ENCODE data around the gene HES6. TPM values are rescaled to one million over a fixed set of nuclear protein-coding genes. Genes with fewer than 3 reads are reported as not detected.
A peak's percentile ranks its signal among the peaks of the same experiment; 100 is the strongest.

The HES6 gene, protein sequence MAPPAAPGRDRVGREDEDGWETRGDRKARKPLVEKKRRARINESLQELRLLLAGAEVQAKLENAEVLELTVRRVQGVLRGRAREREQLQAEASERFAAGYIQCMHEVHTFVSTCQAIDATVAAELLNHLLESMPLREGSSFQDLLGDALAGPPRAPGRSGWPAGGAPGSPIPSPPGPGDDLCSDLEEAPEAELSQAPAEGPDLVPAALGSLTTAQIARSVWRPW
- total RNA-seq (10 to 100 TPM in 2 of 4 donors, 1 to 10 TPM in 2; 4.1 to 13.1 (median 10.9) TPM), polyA plus RNA-seq (10 to 100 TPM; 35.7 to 54.5 (median 40.6) TPM)
- long read RNA-seq, donor 1, transcript HES6-201 (4 exons, 1,454 nt), result major isoform, 11 of 18 reads
- long read RNA-seq, donor 1, partial matches to known transcripts, result 1 of 18 reads
- long read RNA-seq, donor 1, other reads (novel, unspliced or antisense), result 2 of 18 reads
- long read RNA-seq, donor 2, transcript HES6-203 (3 exons, 1,600 nt), result minor isoform, 5 of 24 reads
- long read RNA-seq, donor 2, transcript HES6-201 (4 exons, 1,454 nt), result major isoform, 15 of 24 reads
- long read RNA-seq, donor 2, partial matches to known transcripts, result 0 of 24 reads
- long read RNA-seq, donor 2, other reads (novel, unspliced or antisense), result 2 of 24 reads

DNA sequence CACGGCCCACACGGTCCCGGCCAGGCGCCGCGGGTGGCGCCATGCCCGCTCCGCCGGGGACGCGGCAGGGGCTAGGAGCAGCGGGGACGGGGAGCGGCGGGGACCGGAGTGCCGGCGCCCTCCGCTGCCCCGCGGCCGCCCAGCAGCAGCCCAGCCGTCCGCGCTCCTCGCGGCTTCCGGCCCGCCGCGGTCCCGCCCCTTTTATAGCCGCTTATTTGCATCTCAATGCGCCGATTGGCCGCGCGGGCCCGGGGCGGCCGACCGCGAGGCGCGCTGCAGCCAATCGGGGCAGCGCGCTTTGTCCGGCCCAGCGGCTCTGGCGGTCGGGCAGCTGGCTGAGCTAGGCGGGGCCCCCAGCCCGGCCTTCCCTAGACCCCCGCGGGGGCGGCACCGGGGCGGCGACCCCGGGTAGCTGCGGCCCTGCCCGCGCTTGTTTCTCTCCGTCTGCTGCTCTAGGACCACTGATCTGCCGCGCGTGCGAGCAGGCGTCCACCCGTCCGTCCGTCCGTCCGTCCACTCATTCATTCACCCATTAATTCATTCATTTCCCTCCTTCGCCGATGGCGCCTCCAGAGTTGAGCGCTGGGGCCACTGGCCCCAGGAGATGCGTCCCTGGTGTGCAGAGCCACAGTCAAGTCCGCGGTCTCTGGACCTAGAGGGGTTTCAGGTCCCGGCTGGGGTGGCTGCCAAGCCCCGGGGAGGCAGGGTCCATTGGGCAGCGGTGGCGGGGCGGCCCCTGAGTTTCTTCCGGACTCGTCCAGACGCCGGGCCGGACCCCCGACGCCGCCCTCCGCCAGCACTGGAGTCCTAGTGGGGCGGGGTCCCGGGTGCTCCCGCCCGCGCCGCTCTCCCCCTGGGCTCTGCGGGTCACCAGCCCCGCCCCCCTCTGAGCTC lies at the start of gene HES6:
Gene HES6, minus strand, starts transcription at position 176 of the 894 bp plus-strand sequence. Its CDS starts 133 bp downstream, at position 43.
- Histone ChIP-seq H3K9me3 (no peaks in the 10 kb centered on the region), H3K27ac (peak within 1 kb of the TSS; percentile 82), H3K27me3 (ENCODE audit: insufficient read depth in 3 of 3, low read length in 2 of 3) (peaks cover 0 to 2% (median 0%) of the 10 kb centered on the region in 3 donors), H3K4me1 (peaks cover 32% of the 10 kb centered on the region), H3K36me3 (ENCODE audit: insufficient read depth in 1 of 2, low read depth in 1 of 2) (peaks cover 0 to 2% of the 10 kb centered on the region in 2 donors), H3K4me3 (peak within 1 kb of the TSS; percentile 69)
- WGBS, 3 donors, result 0 to 1% (median 0%) methylated on average over 65 to 105 of the region's 105 CpGs
- intact Hi-C loops (cut with DNase I), result no loop called here
- TF ChIP-seq, protein P1, sequence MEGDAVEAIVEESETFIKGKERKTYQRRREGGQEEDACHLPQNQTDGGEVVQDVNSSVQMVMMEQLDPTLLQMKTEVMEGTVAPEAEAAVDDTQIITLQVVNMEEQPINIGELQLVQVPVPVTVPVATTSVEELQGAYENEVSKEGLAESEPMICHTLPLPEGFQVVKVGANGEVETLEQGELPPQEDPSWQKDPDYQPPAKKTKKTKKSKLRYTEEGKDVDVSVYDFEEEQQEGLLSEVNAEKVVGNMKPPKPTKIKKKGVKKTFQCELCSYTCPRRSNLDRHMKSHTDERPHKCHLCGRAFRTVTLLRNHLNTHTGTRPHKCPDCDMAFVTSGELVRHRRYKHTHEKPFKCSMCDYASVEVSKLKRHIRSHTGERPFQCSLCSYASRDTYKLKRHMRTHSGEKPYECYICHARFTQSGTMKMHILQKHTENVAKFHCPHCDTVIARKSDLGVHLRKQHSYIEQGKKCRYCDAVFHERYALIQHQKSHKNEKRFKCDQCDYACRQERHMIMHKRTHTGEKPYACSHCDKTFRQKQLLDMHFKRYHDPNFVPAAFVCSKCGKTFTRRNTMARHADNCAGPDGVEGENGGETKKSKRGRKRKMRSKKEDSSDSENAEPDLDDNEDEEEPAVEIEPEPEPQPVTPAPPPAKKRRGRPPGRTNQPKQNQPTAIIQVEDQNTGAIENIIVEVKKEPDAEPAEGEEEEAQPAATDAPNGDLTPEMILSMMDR (IDR thresholded peaks at IDR 0.05), result no peak
- peak; percentile 92 to 94 for DNase-seq
- ATAC-seq, result peak; percentile 80 to 85 (median 81)

DNA sequence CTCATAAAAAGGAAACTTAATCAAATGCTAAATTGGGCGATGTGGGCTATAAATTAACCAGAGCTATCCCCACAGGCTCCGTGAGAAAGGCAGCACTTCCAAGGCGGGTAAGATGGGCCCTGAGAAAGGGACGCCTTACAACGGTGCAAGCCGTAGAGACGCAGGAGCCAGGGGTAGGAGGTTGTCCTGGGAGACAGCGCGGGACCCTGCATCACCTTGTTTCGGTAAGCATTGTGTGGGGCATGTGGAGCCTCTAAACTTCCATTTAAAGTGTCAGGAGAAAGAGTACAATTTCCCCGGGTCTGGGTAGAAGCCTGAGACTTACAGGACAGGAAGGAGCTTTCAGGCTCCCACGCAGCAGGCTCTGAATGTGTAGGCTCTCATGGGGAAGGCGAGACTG lies 49.7 kb upstream of the HES6 start:
- WGBS, 3 donors, result 45 to 51% (median 47%) methylated on average over 13 of the region's 13 CpGs
- H3K27ac ChIP-seq, result peak overlapping the region; percentile 96
- H3K9me3 ChIP-seq, result no peaks in the 10 kb centered on the region
- ATAC-seq, result no peak
- H3K27me3 ChIP-seq (ENCODE audit: insufficient read depth in 3 of 3, low read length in 2 of 3), result no peaks in the 10 kb centered on the region
- peaks cover 20% of the 10 kb centered on the region for H3K4me1 ChIP-seq
- intact Hi-C loops (cut with DNase I), result no loop called here
- peak in 1 of 2 donors; percentile 26 for DNase-seq
- H3K4me3 ChIP-seq, result peak overlapping the region; percentile 95
- no peaks in the 10 kb centered on the region for H3K36me3 ChIP-seq (ENCODE audit: insufficient read depth in 1 of 2, low read depth in 1 of 2)
- TF ChIP-seq, protein P1 (IDR thresholded peaks at IDR 0.05), result no peak

DNA sequence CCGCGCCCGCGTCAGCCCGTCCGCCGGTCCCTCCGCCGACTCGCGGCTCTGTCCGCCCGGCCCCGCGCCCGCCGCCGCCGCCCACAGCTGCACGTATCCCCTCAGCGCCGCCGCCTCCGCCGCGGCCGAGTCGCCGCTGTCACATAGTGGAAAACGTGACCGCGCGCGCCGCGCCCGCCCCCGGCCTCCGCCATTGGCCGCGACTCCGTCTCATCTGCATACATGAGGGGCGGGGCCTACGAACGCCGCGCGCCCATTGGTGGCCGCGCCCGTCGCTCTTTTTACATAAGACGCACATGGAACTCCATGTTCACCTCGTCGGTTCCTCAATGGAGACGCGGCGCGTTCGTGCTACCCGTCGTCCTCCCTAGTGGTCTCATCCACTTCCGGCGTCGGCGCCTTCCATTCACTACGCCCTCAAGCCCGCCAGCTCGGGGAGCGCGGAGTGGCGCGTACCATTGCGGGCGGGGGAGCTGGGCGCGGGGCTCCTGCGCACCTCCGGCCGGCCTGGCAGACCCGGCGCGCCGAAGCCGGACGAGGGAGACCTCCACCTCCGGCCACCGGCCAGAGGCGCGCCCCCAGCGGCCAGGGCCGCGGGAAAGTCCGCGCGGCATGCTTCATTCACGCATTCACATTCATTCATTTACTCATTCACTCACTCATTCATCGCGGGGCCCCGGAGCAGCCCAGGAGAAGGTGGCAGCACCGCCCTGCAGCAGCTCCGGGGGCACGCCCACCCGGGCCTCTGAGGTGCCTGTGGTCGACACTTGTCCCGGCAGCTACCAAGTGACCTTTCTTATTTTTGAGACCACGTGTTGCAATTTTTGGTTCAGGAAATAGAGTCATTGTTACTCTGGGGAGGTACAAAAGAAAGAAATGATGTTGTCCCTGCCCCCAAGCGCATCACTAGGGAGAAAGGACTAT lies 49.1 kb upstream of the HES6 start:
- intact Hi-C loops (cut with DNase I), result no loop called here

More for the DNA sequence above, 49.1 kb upstream of the HES6 start:
- Histone ChIP-seq H3K27ac (peak overlapping the region; percentile 96), H3K36me3 (ENCODE audit: insufficient read depth in 1 of 2, low read depth in 1 of 2) (no peaks in the 10 kb centered on the region), H3K4me1 (peaks cover 27% of the 10 kb centered on the region), H3K27me3 (ENCODE audit: insufficient read depth in 3 of 3, low read length in 2 of 3) (no peaks in the 10 kb centered on the region), H3K9me3 (no peaks in the 10 kb centered on the region), H3K4me3 (peak overlapping the region; percentile 95)
- ATAC-seq (peak; percentile 81 to 87 (median 82)), DNase-seq (peak; percentile 99)
- WGBS, 3 donors, result 0 to 1% (median 0%) methylated on average over 69 to 108 of the region's 108 CpGs
- TF ChIP-seq, protein P1 (IDR thresholded peaks at IDR 0.05), result peak; percentile 29
